NCI-H2081 (cell line): ENCODE measurements around the gene GBP4.

Experiments
- DNase-seq, 2 experiments: peaks; one replicate each; lab custom pipeline; 2025; lab: John Stamatoyannopoulos, UW

Gene GBP4

GRCh38 chr1:89171067-89171438 lies 27.7 kb downstream of the GBP4 start:
- DNase-seq: no peak

GRCh38 chr1:89170170-89171066 lies 28.3 kb downstream of the GBP4 start:
- no peak for DNase-seq

- no peak for DNase-seq
Measured at GRCh38 chr1:89169166-89169565, 29.6 kb downstream of the GBP4 start.

GRCh38 chr1:89167590-89168230 lies 31.0 kb downstream of the GBP4 start:
- no peak for DNase-seq

- DNase-seq: no peak
Measured at GRCh38 chr1:89166705-89167104, 32.0 kb downstream of the GBP4 start.

- no peak for DNase-seq
Measured at GRCh38 chr1:89165811-89166210, 32.9 kb downstream of the GBP4 start.

GRCh38 chr1:89151047-89151446 lies 47.7 kb downstream of the GBP4 start:
- DNase-seq: no peak

GRCh38 chr1:89149976-89150375 lies 48.8 kb downstream of the GBP4 start:
- no peak for DNase-seq

GRCh38 chr1:89149229-89149628 lies 49.5 kb downstream of the GBP4 start:
- DNase-seq: no peak

- no peak for DNase-seq
Measured at GRCh38 chr1:89147678-89148658, 50.8 kb downstream of the GBP4 start.

GRCh38 chr1:89146721-89147120 lies 52.0 kb downstream of the GBP4 start:
- no peak for DNase-seq

GRCh38 chr1:89143484-89143883 lies 55.3 kb downstream of the GBP4 start:
- no peak for DNase-seq

- DNase-seq: no peak
Measured at GRCh38 chr1:89142160-89142559, 56.6 kb downstream of the GBP4 start.

- no peak for DNase-seq
Measured at GRCh38 chr1:89133747-89134146, 65.0 kb downstream of the GBP4 start.
